Astrocyte of the spinal cord (primary cell): Measurements from ENCODE around the gene SYCN.

Source experiments
- DNase-seq: peaks from one replicate; pipeline ENCODE4 v3.0.0; 2011; ENCODE audit warnings: low read depth, low spot score
- H3K4me3 ChIP-seq: 2 replicates; pipeline ENCODE4 v1.5.1; 2011; ENCODE audit warnings: low read depth, mild to moderate bottlenecking, low read length, moderate library complexity
- CTCF ChIP-seq: IDR thresholded peaks from 2 replicates; pipeline ENCODE4 v1.5.1; 2012; ENCODE audit warnings: low read depth, mild to moderate bottlenecking, low read length, inconsistent platforms
- in situ Hi-C: cut with HindIII; loops from 2 replicates; pipeline ENCODE4 v1.10.0; 2017; ENCODE audit warnings: low sequenced_read_pairs

Gene SYCN

GRCh38 chr19:39197808-39198207 lies 6.3 kb downstream of the SYCN start:
- no peak for DNase-seq
- H3K4me3 ChIP-seq = no peak overlapping the region
- TF ChIP-seq CTCF = no peak
- in situ Hi-C loops = no loop called here

- no peak for DNase-seq
- in situ Hi-C loops = no loop called here
- no peak within 1 kb of the TSS for H3K4me3 ChIP-seq
- no peak for TF ChIP-seq CTCF
These were observed 7.1 kb downstream of the SYCN start, which contains the start of gene NCCRP1 for GRCh38 chr19:39196860-39197562. NCCRP1 (plus strand) TSS chr19:39196964; CDS start chr19:39196983, 19 bp downstream.

GRCh38 chr19:39196320-39196719 lies 7.7 kb downstream of the SYCN start:
- in situ Hi-C loops = no loop called here
- no peak overlapping the region for H3K4me3 ChIP-seq
- no peak for TF ChIP-seq CTCF
- no peak for DNase-seq

- no peak overlapping the region for H3K4me3 ChIP-seq
- DNase-seq = no peak
- no peak for TF ChIP-seq CTCF
- in situ Hi-C loops = no loop called here
These were observed 8.3 kb downstream of the SYCN start for GRCh38 chr19:39195755-39196154.

GRCh38 chr19:39194832-39195542 lies 9.1 kb downstream of the SYCN start:
- DNase-seq = no peak
- no peak overlapping the region for H3K4me3 ChIP-seq
- TF ChIP-seq CTCF = no peak
- in situ Hi-C loops = no loop called here

- DNase-seq = no peak
- H3K4me3 ChIP-seq = no peak overlapping the region
- in situ Hi-C loops = no loop called here
- no peak for TF ChIP-seq CTCF
These were observed 10.3 kb downstream of the SYCN start for GRCh38 chr19:39193803-39194202.
